IMR-90 (cell line): ENCODE data around the gene GARIN6. TPM values are rescaled to one million over a fixed set of nuclear protein-coding genes. Genes with fewer than 3 reads are reported as not detected.

Experiments
- ATAC-seq: fragments of 200-7000 bp; cut with Tn5 transposase; 2 replicates; pipeline ENCODE4 v1.9.1; 2020; ENCODE audit warnings: low read depth, mild to moderate bottlenecking, moderate library complexity
- BruUV-seq: library from RNA; stranded (reverse); fragments of 400-500 nt; replicated peaks from 2 replicates; lab custom pipeline; 2021; lab: Mats Ljungman, UMichigan
- CTCF ChIA-PET: fragments of 300-600 bp; formaldehyde crosslinking; extraction: SDS; loops from one replicate; lab custom pipeline; 2021; ENCODE audit warnings: antibody characterized with exemption; lab: Yijun Ruan, JAX
- POLR2A ChIA-PET: fragments of 300-600 bp; sonication (Branson Sonifier 250); formaldehyde crosslinking; loops from one replicate; lab custom pipeline; 2022; ENCODE audit warnings: antibody characterized with exemption; ENCODE audit not compliant: unreplicated experiment; lab: Charles Lee
- DNase-seq: peaks from one replicate; pipeline ENCODE4 v3.0.0; 2013
- H2AFZ ChIP-seq: replicated peaks from 2 replicates; pipeline ENCODE3; 2013; ENCODE audit warnings: low read length, mild to moderate bottlenecking; ENCODE audit not compliant: poor library complexity
- H2AK5ac ChIP-seq: 2 replicates; pipeline ENCODE4 v1.6.1; 2013; ENCODE audit warnings: low read depth, low read length, inconsistent platforms
- H2AK9ac ChIP-seq: replicated peaks from 2 replicates; pipeline ENCODE3; 2013; ENCODE audit warnings: mild to moderate bottlenecking, low read depth, low read length, moderate library complexity; ENCODE audit not compliant: poor library complexity
- H2BK120ac ChIP-seq: 2 replicates; pipeline ENCODE4 v1.6.1; 2013; ENCODE audit warnings: low read depth, low read length, inconsistent platforms
- H2BK15ac ChIP-seq: 3 replicates; pipeline ENCODE4 v1.6.1; 2013; ENCODE audit warnings: low read depth, low read length, inconsistent platforms
- H2BK20ac ChIP-seq: 2 replicates; pipeline ENCODE4 v1.6.1; 2013; ENCODE audit warnings: low read depth, mild to moderate bottlenecking, inconsistent platforms, low read length, moderate library complexity
- H2BK5ac ChIP-seq: 2 replicates; pipeline ENCODE4 v1.6.1; 2013; ENCODE audit warnings: mild to moderate bottlenecking, low read depth, low read length, inconsistent platforms; ENCODE audit not compliant: poor library complexity, severe bottlenecking
- H3K14ac ChIP-seq: replicated peaks from 2 replicates; pipeline ENCODE4 v1.6.1; 2013; ENCODE audit warnings: low read depth, low read length, inconsistent platforms
- H3K18ac ChIP-seq: 2 replicates; pipeline ENCODE4 v1.6.1; 2013; ENCODE audit warnings: low read depth, low read length, control low read depth
- H3K23ac ChIP-seq: 2 replicates; pipeline ENCODE4 v1.6.1; 2013; ENCODE audit warnings: low read depth, low read length, inconsistent platforms
- H3K27ac ChIP-seq: 2 replicates; pipeline ENCODE4 v1.5.1; 2013; ENCODE audit warnings: mild to moderate bottlenecking, control low read depth, low read length; ENCODE audit not compliant: insufficient read depth
- H3K27me3 ChIP-seq: 2 replicates; pipeline ENCODE4 v1.6.1; 2013; ENCODE audit warnings: low read length; ENCODE audit not compliant: control insufficient read depth, insufficient read depth
- H3K36me3 ChIP-seq: 2 replicates; pipeline ENCODE4 v1.6.1; 2013; ENCODE audit warnings: low read length, mixed read lengths; ENCODE audit not compliant: control insufficient read depth, insufficient read depth
- H3K4ac ChIP-seq: 2 replicates; pipeline ENCODE4 v1.6.1; 2013; ENCODE audit warnings: low read depth, low read length, inconsistent platforms
- H3K4me1 ChIP-seq: 2 replicates; pipeline ENCODE4 v1.6.1; 2013; ENCODE audit warnings: low read length, mixed read lengths; ENCODE audit not compliant: control insufficient read depth, insufficient read depth
- H3K4me2 ChIP-seq: 2 replicates; pipeline ENCODE4 v1.6.1; 2013; ENCODE audit warnings: low read depth, mild to moderate bottlenecking, control low read depth, low read length, moderate library complexity
- H3K4me3 ChIP-seq: 2 replicates; pipeline ENCODE4 v1.5.1; 2013; ENCODE audit warnings: low read depth, mild to moderate bottlenecking, control low read depth, low read length, moderate library complexity; ENCODE audit not compliant: insufficient read depth
- H3K56ac ChIP-seq: 2 replicates; pipeline ENCODE4 v1.6.1; 2013; ENCODE audit warnings: low read length, inconsistent platforms; ENCODE audit not compliant: insufficient read depth; ENCODE audit errors: extremely low read depth
- H3K79me1 ChIP-seq, 2 experiments: 2 replicates each; pipeline ENCODE4 v1.6.1; 2013; ENCODE audit warnings: low read length in 2 of 2, inconsistent platforms in 1 of 2, low read depth in 1 of 2
- H3K9ac ChIP-seq: 2 replicates; pipeline ENCODE4 v1.6.1; 2013; ENCODE audit warnings: low read depth, low read length, control low read depth
- H3K9me1 ChIP-seq: 2 replicates; pipeline ENCODE4 v1.6.1; 2013; ENCODE audit warnings: low read length, inconsistent platforms; ENCODE audit not compliant: insufficient read depth
- H3K9me3 ChIP-seq: 2 replicates; pipeline ENCODE4 v1.6.1; 2013; ENCODE audit warnings: low read length; ENCODE audit not compliant: control insufficient read depth, insufficient read depth
- H4K20me1 ChIP-seq: 2 replicates; pipeline ENCODE4 v1.6.1; 2013; ENCODE audit warnings: low read length, inconsistent platforms; ENCODE audit not compliant: insufficient read depth
- H4K5ac ChIP-seq: 2 replicates; pipeline ENCODE4 v1.6.1; 2013; ENCODE audit warnings: mild to moderate bottlenecking, low read depth, low read length, control low read depth
- H4K8ac ChIP-seq, 2 experiments: 2 replicates each; pipeline ENCODE4 v1.6.1; 2013; ENCODE audit warnings: low read depth in 2 of 2, low read length in 2 of 2, control low read depth in 1 of 2, inconsistent platforms in 1 of 2
- H4K91ac ChIP-seq: 2 replicates; pipeline ENCODE4 v1.6.1; 2013; ENCODE audit warnings: low read depth, low read length, inconsistent platforms; ENCODE audit not compliant: insufficient read depth
- BHLHE40 ChIP-seq: fragments of 150-350 bp; IDR thresholded peaks from 2 replicates; pipeline ENCODE4 v1.6.1; 2016; ENCODE audit warnings: mild to moderate bottlenecking, low read depth, low read length
- FOS ChIP-seq: fragments of 150-350 bp; IDR thresholded peaks from 2 replicates; pipeline ENCODE4 v1.6.1; 2016; ENCODE audit warnings: low read depth, low read length
- MAFK ChIP-seq: IDR thresholded peaks from 2 replicates; pipeline ENCODE4 v1.6.1; 2012; ENCODE audit warnings: low read depth, low read length, improper control_type of control experiment
- MXI1 ChIP-seq: IDR thresholded peaks from 2 replicates; pipeline ENCODE4 v1.6.1; 2012; ENCODE audit warnings: low read depth, mild to moderate bottlenecking, low read length, moderate library complexity, borderline replicate concordance
- WGBS, 2 experiments: methylation state at CpG; one replicate each; pipeline versions ENCODE4 v1.1.5 to v1.1.7; 2013; ENCODE audit warnings: missing lambda C conversion rate in 2 of 2; ENCODE audit not compliant: insufficient read length in 1 of 2; ENCODE audit errors: extremely low coverage in 2 of 2; 5-methylcytosine and 5-hydroxymethylcytosine counted together
- dilution Hi-C: fragments of 300-500 bp; cut with HindIII; formaldehyde crosslinking; loops from one replicate; pipeline ENCODE4 v1.14.3; 2018; ENCODE audit warnings: low sequenced_read_pairs; ENCODE audit not compliant: unreplicated experiment
- in situ Hi-C: fragments of 300-500 bp; cut with MboI; formaldehyde crosslinking; loops from 3 replicates; pipeline ENCODE4 v1.14.3; 2019; ENCODE audit warnings: low sequenced_read_pairs, inconsistent platforms, mixed read lengths
- intact Hi-C: fragments of 100-400 bp; cut with micrococcal nuclease; formaldehyde crosslinking; loops from 2 replicates; pipeline ENCODE4 v1.10.0; 2022
- polyA plus RNA-seq, 3 experiments: library from polyadenylated mRNA; depleted of rRNA; stranded (reverse); fragments of >200 nt; gene quantifications; 2 replicates each; pipeline ENCODE4 v1.2.3, GENCODE V29; 2012; ENCODE audit warnings: low replicate concordance in 1 of 3
- total RNA-seq: library from RNA; depleted of rRNA; stranded (reverse); fragments of >200 nt; gene quantifications from 2 replicates; pipeline ENCODE4 v1.2.3, GENCODE V29; 2012

Gene GARIN6
- total and polyA plus RNA-seq, 2 of the 4 experiments (the other 2 are of a cell fraction) = not detected

- Histone ChIP-seq H3K79me1 (no peaks in the 10 kb centered on the region), H3K9me3 (no peaks in the 10 kb centered on the region; the same call in 1 of the 2 replicates), H3K36me3 (no peaks in the 10 kb centered on the region), H3K9ac (no peak overlapping the region), H3K9me1 (no peaks in the 10 kb centered on the region), H3K27me3 (no peaks in the 10 kb centered on the region), H3K18ac (no peak overlapping the region), H3K56ac (no peak overlapping the region), H3K4me3 (no peak overlapping the region), H2BK20ac (no peak overlapping the region), H2BK5ac (no peak overlapping the region), H2AK5ac (no peak overlapping the region), H4K8ac (no peak overlapping the region), H3K27ac (no peak overlapping the region), H4K5ac (no peak overlapping the region), H2AFZ (no peak overlapping the region), H3K23ac (no peak overlapping the region), H4K20me1 (no peaks in the 10 kb centered on the region), H3K14ac (no peak overlapping the region), H2BK15ac (no peak overlapping the region), H4K91ac (no peak overlapping the region), H3K4me2 (no peak overlapping the region), H2AK9ac (no peak overlapping the region), H3K4me1 (no peaks in the 10 kb centered on the region), H3K4ac (no peak overlapping the region), H2BK120ac (no peak overlapping the region)
- intact Hi-C loops = no loop called here
- CTCF ChIA-PET = no interaction called here
- WGBS, 2 experiments = no CpG with 5 or more reads among the region's 2 CpGs
- in situ Hi-C loops = no loop called here
- TF ChIP-seq BHLHE40 = no peak
- no peak for TF ChIP-seq MAFK
- TF ChIP-seq MXI1 = no peak
- no peak for TF ChIP-seq FOS
- DNase-seq (no peak), ATAC-seq (no peak)
- POLR2A ChIA-PET = no interaction called here
- BruUV-seq = no TSS peak
- dilution Hi-C loops = no loop called here
Observed at GRCh38 chr12:99695050-99695449, 47.5 kb downstream of the GARIN6 start.
